Transverse colon (tissue), 4 donors: Measurements from ENCODE around the gene ZBTB48. TPM values are rescaled to one million over a fixed set of nuclear protein-coding genes. Genes with fewer than 3 reads are reported as not detected.

Experiments
- DNase-seq: peaks from one replicate; pipeline ENCODE4 v3.0.0-alpha.2; 2019
- H3K27ac ChIP-seq, 4 donors: fragments of 200-600 bp; sonication (generic); 2 replicates each; pipeline ENCODE4 v1.5.1; 2016 to 2018; ENCODE audit warnings: inconsistent platforms in 4 of 4
- H3K27me3 ChIP-seq: fragments of 200-600 bp; sonication (generic); 2 replicates; pipeline ENCODE4 v1.5.1; 2017; ENCODE audit warnings: inconsistent platforms
- H3K36me3 ChIP-seq, 4 donors: fragments of 200-600 bp; sonication (generic); 2 replicates each; pipeline ENCODE4 v1.5.1; 2017 to 2019; ENCODE audit warnings: inconsistent platforms in 4 of 4
- H3K4me1 ChIP-seq, 4 donors: fragments of 200-600 bp; sonication (generic); 2 replicates each; pipeline ENCODE4 v1.5.1; 2017 to 2020; ENCODE audit warnings: inconsistent platforms in 4 of 4
- H3K4me3 ChIP-seq, 4 donors: fragments of 200-600 bp; sonication (generic); 1 replicate in 1 of 4; 2 replicates in 3 of 4; pipeline versions ENCODE4 v1.5.1 to v1.6.1; 2017 to 2019; ENCODE audit warnings: inconsistent platforms in 4 of 4
- H3K9me3 ChIP-seq, 2 donors: fragments of 200-600 bp; sonication (generic); 2 replicates each; pipeline ENCODE4 v1.5.1; 2017 to 2019; ENCODE audit warnings: inconsistent platforms in 2 of 2
- CTCF ChIP-seq, 5 experiments: fragments of 200-600 bp in 3 of 5; fragments of 450-650 bp in 2 of 5; sonication (generic) in 3 of 5; IDR thresholded peaks; 1 replicate in 2 of 5; 2 replicates in 3 of 5; pipeline ENCODE4 v1.5.1; 2016 to 2017; ENCODE audit warnings: antibody characterized with exemption in 5 of 5, inconsistent platforms in 3 of 5, mild to moderate bottlenecking in 2 of 5, moderate library complexity in 1 of 5
- EP300 ChIP-seq: sonication (generic); formaldehyde crosslinking; IDR thresholded peaks from one replicate; pipeline ENCODE4 v1.6.1; 2017; ENCODE audit warnings: antibody characterized with exemption, low read depth
- POLR2A ChIP-seq: fragments of 450-650 bp; IDR thresholded peaks from one replicate; pipeline ENCODE4 v1.6.1; 2016; ENCODE audit warnings: antibody characterized with exemption, mild to moderate bottlenecking, moderate library complexity
- POLR2AphosphoS5 ChIP-seq, 3 donors: sonication (generic); formaldehyde crosslinking; IDR thresholded peaks; one replicate each; pipeline ENCODE4 v1.6.1; 2016; ENCODE audit warnings: antibody characterized with exemption in 3 of 3
- WGBS, 2 donors: methylation state at CpG; one replicate each; pipeline ENCODE4 v1.1.5; 2018; ENCODE audit warnings: low coverage in 1 of 2; 5-methylcytosine and 5-hydroxymethylcytosine counted together
- in situ Hi-C, 4 donors: fragments of 200-750 bp; cut with MboI; loops; one replicate each; pipeline versions ENCODE4 v1.15.0 to v1.15.1; 2017; ENCODE audit warnings: low sequenced_read_pairs in 3 of 4, low pct_ligation_motif_present in 1 of 4, low pct_unique_long_range_greater_than_20kb in 1 of 4
- intact Hi-C: fragments of 100-400 bp; cut with DNase I; formaldehyde crosslinking; loops from one replicate; pipeline ENCODE4 v1.15.1; 2023; ENCODE audit warnings: low total_unique reads
- total RNA-seq, 4 donors: library from RNA; depleted of rRNA; stranded (reverse); fragments of >200 nt; gene quantifications; one replicate each; pipeline ENCODE4 v1.1.0, GENCODE V29; 2016

Gene ZBTB48
- total RNA-seq = 10 to 100 TPM; 18.3 to 37.7 (median 30.5) TPM

DNA sequence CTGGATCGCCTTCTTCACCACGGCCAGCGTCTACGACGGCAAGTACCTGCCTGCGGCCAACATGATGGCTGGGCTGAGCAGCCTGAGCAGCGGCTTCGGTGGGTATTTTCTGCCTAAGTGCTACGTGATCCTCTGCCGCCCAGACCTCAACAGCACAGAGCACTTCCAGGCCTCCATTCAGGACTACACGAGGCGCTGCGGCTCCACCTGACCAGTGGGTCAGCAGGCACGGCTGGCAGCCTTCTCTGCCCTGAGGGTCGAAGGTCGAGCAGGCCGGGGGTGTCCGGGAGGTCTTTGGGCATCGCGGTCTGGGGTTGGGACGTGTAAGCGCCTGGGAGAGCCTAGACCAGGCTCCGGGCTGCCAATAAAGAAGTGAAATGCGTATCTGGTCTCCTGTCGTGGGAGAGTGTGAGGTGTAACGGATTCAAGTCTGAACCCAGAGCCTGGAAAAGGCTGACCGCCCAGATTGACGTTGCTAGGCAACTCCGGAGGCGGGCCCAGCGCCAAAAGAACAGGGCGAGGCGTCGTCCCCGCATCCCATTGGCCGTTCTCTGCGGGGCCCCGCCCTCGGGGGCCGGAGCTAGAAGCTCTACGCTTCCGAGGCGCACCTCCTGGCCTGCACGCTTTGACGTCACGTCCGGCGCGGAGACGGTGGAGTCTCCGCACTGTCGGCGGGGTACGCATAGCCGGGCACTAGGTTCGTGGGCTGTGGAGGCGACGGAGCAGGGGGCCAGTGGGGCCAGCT, at the start of gene ZBTB48:
TSS of gene ZBTB48 (plus strand) at position 621 of the 745 bp plus-strand sequence. CDS start 616 bp downstream, outside the sequence.
- in situ Hi-C loops (loop anchor here in 1 of 4 donors (10.0 kb wide), 1 partner anchor 45 kb away; the partner anchor contains the start of gene THAP3), intact Hi-C loops (no loop called here)
- DNase-seq = peak; percentile 100
- no peaks in the 10 kb centered on the region for H3K36me3 ChIP-seq
- WGBS, 2 donors = 0 to 16% methylated on average over 9 to 43 of the region's 58 CpGs
- no peaks in the 10 kb centered on the region for H3K27me3 ChIP-seq
- peaks cover 17 to 37% (median 35%) of the 10 kb centered on the region in 4 donors for H3K4me1 ChIP-seq
- no peaks in the 10 kb centered on the region for H3K9me3 ChIP-seq
- TF ChIP-seq CTCF (IDR thresholded peaks at IDR 0.05) (no peak), EP300 (no peak), POLR2A (peak; percentile 96), POLR2AphosphoS5 (IDR thresholded peaks at IDR 0.05) (peak; percentile 99)
- H3K27ac ChIP-seq = peak within 1 kb of the TSS; percentile 89 to 98 (median 96)
- peak within 1 kb of the TSS; percentile 55 to 99 (median 84) for H3K4me3 ChIP-seq

DNA sequence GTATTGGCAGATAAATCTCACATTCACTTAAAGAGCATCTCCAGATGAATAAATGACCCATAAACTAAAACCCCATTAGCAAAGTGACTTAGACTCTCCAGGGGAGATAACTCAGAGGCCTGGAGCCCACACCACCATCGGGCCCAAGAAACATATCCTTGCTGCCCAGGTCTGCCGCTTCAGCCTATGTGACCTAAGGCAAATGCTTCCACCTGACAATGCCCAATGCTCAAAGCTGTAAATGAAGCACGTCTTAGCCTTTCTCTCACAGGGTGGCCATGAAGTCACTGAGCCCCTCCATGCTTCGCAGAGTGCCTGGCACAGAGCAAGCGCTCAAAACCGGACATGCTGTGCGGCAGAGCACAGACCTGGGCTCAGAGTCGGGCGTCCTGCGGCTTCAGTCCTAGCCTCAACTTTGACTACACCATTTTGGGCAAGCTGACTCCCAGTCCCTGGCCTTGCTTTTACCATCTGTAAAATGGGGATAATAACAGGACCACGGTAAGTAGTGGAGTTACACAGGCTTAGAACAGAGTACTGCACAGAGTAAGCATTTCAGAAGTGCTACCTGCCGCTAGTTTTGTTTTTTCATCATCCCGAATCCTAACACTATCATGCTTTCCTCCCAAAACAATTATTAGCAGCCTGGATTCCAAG, 49.2 kb upstream of the ZBTB48 start:
- Histone ChIP-seq H3K27me3 (no peaks in the 10 kb centered on the region), H3K27ac (no peak overlapping the region), H3K36me3 (peaks cover 0 to 51% (median 26%) of the 10 kb centered on the region in 4 donors), H3K9me3 (no peaks in the 10 kb centered on the region), H3K4me3 (no peak overlapping the region), H3K4me1 (no peaks in the 10 kb centered on the region)
- DNase-seq = no peak
- TF ChIP-seq EP300 (no peak), POLR2A (no peak), CTCF (IDR thresholded peaks at IDR 0.05) (no peak), POLR2AphosphoS5 (IDR thresholded peaks at IDR 0.05) (no peak)
- 97 to 100% methylated on average over 3 to 13 of the region's 13 CpGs for WGBS, 2 donors
- intact Hi-C loops (no loop called here), in situ Hi-C loops (no loop called here)

DNA sequence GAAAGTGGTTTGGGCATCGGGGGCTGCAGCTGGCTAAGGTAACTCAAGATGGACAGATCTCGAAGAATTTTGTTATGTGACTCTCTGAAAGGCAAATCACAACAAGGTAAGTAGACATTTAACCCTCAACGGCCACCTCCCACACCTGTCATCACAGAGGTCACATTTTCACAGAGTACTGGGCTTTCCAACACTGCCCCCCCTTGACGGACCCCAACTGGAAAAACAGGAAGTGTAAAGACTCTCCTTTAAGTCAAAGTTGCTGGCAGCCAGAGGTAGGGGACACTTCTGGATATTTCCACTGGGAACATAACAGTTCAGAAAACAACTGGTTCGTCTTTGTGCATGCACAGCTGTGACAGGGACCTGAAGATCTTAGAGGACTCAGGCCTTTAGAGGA, 47.8 kb upstream of the ZBTB48 start:
- Histone ChIP-seq H3K4me1 (no peaks in the 10 kb centered on the region), H3K36me3 (peaks cover 0 to 43% (median 23%) of the 10 kb centered on the region in 4 donors), H3K27me3 (no peaks in the 10 kb centered on the region), H3K9me3 (no peaks in the 10 kb centered on the region), H3K4me3 (no peak overlapping the region), H3K27ac (no peak overlapping the region)
- in situ Hi-C loops = no loop called here
- no peak for TF ChIP-seq CTCF (IDR thresholded peaks at IDR 0.05)
- no peak for TF ChIP-seq POLR2A
- TF ChIP-seq POLR2AphosphoS5 (IDR thresholded peaks at IDR 0.05) = no peak
- TF ChIP-seq EP300 = no peak
- WGBS, 2 donors = 88 to 93% methylated on average over 3 to 5 of the region's 5 CpGs
- DNase-seq = no peak
- intact Hi-C loops = no loop called here

DNA sequence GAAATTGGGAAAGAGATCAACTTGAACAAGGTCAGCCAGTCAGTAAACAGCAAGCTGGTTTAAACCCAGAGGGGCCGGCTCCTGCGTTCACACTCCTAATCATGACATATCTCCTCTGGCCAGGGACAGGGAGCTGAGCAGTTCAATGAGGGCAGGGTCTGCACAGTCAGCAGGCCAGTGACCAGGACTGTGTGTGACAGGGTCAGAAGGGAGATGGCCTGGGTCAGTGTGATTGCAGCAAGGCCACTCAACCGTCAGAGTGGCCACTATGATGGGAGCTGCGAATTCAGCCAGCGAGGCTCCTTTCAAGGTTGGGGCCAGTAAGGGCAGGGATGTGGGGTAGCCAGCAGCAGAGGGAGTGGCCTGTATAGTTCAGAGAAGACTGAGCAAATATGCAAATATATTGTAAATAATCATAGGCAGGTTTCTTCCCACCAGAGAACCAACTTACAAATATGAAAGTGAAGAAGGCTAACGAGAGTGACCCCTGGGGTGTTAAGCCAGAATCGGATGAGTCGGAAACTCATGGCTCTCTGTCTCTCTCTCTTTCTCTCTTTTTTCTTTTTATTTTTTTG, 45.5 kb upstream of the ZBTB48 start:
- intact Hi-C loops = no loop called here

More for the DNA sequence above, 45.5 kb upstream of the ZBTB48 start:
- in situ Hi-C loops = no loop called here
- Histone ChIP-seq H3K4me1 (no peaks in the 10 kb centered on the region), H3K36me3 (peaks cover 0 to 30% (median 16%) of the 10 kb centered on the region in 4 donors), H3K4me3 (no peak overlapping the region), H3K27ac (no peak overlapping the region), H3K27me3 (no peaks in the 10 kb centered on the region), H3K9me3 (no peaks in the 10 kb centered on the region)
- 97% methylated on average over 8 of the region's 8 CpGs; no CpG with 5 or more reads in 1 of the 2 donors for WGBS, 2 donors
- DNase-seq = no peak
- TF ChIP-seq EP300 (no peak), POLR2A (no peak), POLR2AphosphoS5 (IDR thresholded peaks at IDR 0.05) (no peak), CTCF (IDR thresholded peaks at IDR 0.05) (no peak)
